Hepatocyte (in vitro differentiated cells): ENCODE data around the gene CCDC12. TPM values are rescaled to one million over a fixed set of nuclear protein-coding genes. Genes with fewer than 3 reads are reported as not detected.

ENCODE experiments used
- DNase-seq: peaks from one replicate; pipeline ENCODE4 v3.0.0-alpha.2; 2016; ENCODE audit warnings: low spot score
- H2AFZ ChIP-seq: fragments of 200-600 bp; sonication (generic); 2 replicates; pipeline ENCODE4 v1.6.0; 2016; ENCODE audit warnings: antibody characterized with exemption, mild to moderate bottlenecking
- H3K27ac ChIP-seq: fragments of 200-600 bp; sonication (generic); 2 replicates; pipeline ENCODE4 v1.5.1; 2016; ENCODE audit warnings: mild to moderate bottlenecking
- H3K27me3 ChIP-seq: fragments of 200-600 bp; sonication (generic); 2 replicates; pipeline ENCODE4 v1.6.1; 2016
- H3K36me3 ChIP-seq: fragments of 200-600 bp; sonication (generic); replicated peaks from 2 replicates; pipeline ENCODE4 v1.5.1; 2016; ENCODE audit warnings: low read depth; ENCODE audit not compliant: insufficient read depth
- H3K4me1 ChIP-seq: fragments of 200-600 bp; sonication (generic); 2 replicates; pipeline ENCODE4 v1.5.1; 2016; ENCODE audit warnings: mild to moderate bottlenecking, moderate library complexity; ENCODE audit not compliant: insufficient read depth
- H3K4me2 ChIP-seq: fragments of 200-600 bp; sonication (generic); 2 replicates; pipeline ENCODE4 v1.6.0; 2016
- H3K4me3 ChIP-seq: fragments of 200-600 bp; sonication (generic); 2 replicates; pipeline ENCODE4 v1.5.1; 2016; ENCODE audit warnings: mild to moderate bottlenecking
- H3K79me2 ChIP-seq: fragments of 200-600 bp; sonication (generic); 2 replicates; pipeline ENCODE4 v1.6.0; 2017; ENCODE audit warnings: mild to moderate bottlenecking
- H3K9me2 ChIP-seq: fragments of 200-600 bp; sonication (generic); replicated peaks from 2 replicates; pipeline ENCODE4 v1.6.0; 2017; ENCODE audit warnings: mild to moderate bottlenecking; ENCODE audit not compliant: insufficient read depth
- H3K9me3 ChIP-seq: fragments of 200-600 bp; sonication (generic); 2 replicates; pipeline ENCODE4 v1.5.1; 2016; ENCODE audit warnings: low read depth, mild to moderate bottlenecking
- H4K20me1 ChIP-seq: fragments of 200-600 bp; sonication (generic); 2 replicates; pipeline ENCODE4 v1.6.0; 2016; ENCODE audit warnings: mild to moderate bottlenecking; ENCODE audit not compliant: insufficient read depth, poor library complexity, severe bottlenecking
- CTCF ChIP-seq: fragments of 200-600 bp; sonication (generic); IDR thresholded peaks from 2 replicates; pipeline ENCODE4 v1.5.1; 2016; ENCODE audit warnings: antibody characterized with exemption, mild to moderate bottlenecking; ENCODE audit not compliant: poor library complexity
- EZH2 ChIP-seq: fragments of 200-600 bp; sonication (generic); IDR thresholded peaks from 2 replicates; pipeline ENCODE4 v1.6.1; 2016; ENCODE audit warnings: antibody characterized with exemption, mild to moderate bottlenecking, borderline replicate concordance
- EZH2phosphoT487 ChIP-seq: fragments of 200-600 bp; sonication (generic); IDR thresholded peaks from one replicate; pipeline ENCODE4 v1.6.1; 2018; ENCODE audit warnings: antibody characterized with exemption, mild to moderate bottlenecking, low read depth, moderate library complexity; ENCODE audit not compliant: unreplicated experiment, severe bottlenecking
- WGBS: methylation state at CpG from one replicate; pipeline ENCODE4 v1.1.6; 2016; ENCODE audit warnings: low lambda C conversion rate; ENCODE audit errors: missing lambda C conversion rate; 5-methylcytosine and 5-hydroxymethylcytosine counted together
- polyA plus RNA-seq: library from polyadenylated mRNA; unstranded; fragments of >200 nt; fragmentation: Nextera tagmentation; extraction: Ambion mirVana; gene quantifications from 2 replicates; pipeline ENCODE4 v1.2.1, GENCODE V29; 2016
- total RNA-seq: library from RNA; depleted of rRNA; stranded (reverse); fragments of >200 nt; gene quantifications from 2 replicates; pipeline ENCODE4 v1.2.3, GENCODE V29; 2014

CCDC12 gene
- total and polyA plus RNA-seq, 2 experiments from 2014 or later, result 41.1 to 78.4 TPM

- no peaks in the 10 kb centered on the region for H3K9me3 ChIP-seq
- H4K20me1 ChIP-seq, result no peaks in the 10 kb centered on the region
- H3K9me2 ChIP-seq, result no peaks in the 10 kb centered on the region
- H3K36me3 ChIP-seq, result no peaks in the 10 kb centered on the region
- no peak overlapping the region for H3K4me2 ChIP-seq
- 86% methylated on average over 2 of the region's 2 CpGs for WGBS
- no peaks in the 10 kb centered on the region for H3K27me3 ChIP-seq
- no peaks in the 10 kb centered on the region for H3K79me2 ChIP-seq
- H3K4me3 ChIP-seq, result no peak overlapping the region
- peaks cover 8% of the 10 kb centered on the region for H3K4me1 ChIP-seq
- H3K27ac ChIP-seq, result no peak overlapping the region
- TF ChIP-seq CTCF (no peak), EZH2 (no peak), EZH2phosphoT487 (no peak)
- no peak overlapping the region for H2AFZ ChIP-seq
- no peak for DNase-seq
These were observed 16.7 kb upstream of the CCDC12 start for GRCh38 chr3:46993292-46993691.

DNA sequence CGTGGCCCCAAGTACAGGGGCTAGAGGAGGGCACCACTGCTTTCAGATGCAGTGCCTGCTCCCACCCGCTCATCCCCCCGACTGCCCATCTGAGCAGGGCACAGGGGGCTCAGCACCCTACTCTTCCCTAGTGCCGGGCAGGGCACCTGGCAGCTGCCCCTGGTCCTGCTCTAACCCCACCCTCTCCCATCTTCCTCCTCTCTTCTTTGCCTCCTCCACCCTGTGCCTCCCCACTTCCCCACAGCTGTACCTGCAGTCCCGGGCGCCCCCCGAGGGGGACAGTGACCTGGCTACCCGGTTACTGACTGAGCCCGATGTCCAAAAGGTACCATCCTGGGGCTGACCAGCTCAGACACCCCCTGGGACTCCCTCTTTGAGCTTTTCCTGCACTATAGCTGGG lies 15.7 kb upstream of the CCDC12 start:
- H3K4me2 ChIP-seq, result no peak overlapping the region
- no peaks in the 10 kb centered on the region for H3K9me3 ChIP-seq
- no peak for TF ChIP-seq EZH2phosphoT487
- no peak for TF ChIP-seq CTCF
- TF ChIP-seq EZH2, result no peak
- 98% methylated on average over 9 of the region's 9 CpGs for WGBS
- no peaks in the 10 kb centered on the region for H3K27me3 ChIP-seq
- no peaks in the 10 kb centered on the region for H3K36me3 ChIP-seq
- H3K4me1 ChIP-seq, result peaks cover 12% of the 10 kb centered on the region
- DNase-seq, result no peak
- no peaks in the 10 kb centered on the region for H3K79me2 ChIP-seq
- no peaks in the 10 kb centered on the region for H3K9me2 ChIP-seq
- no peak overlapping the region for H2AFZ ChIP-seq
- no peak overlapping the region for H3K4me3 ChIP-seq
- H4K20me1 ChIP-seq, result no peaks in the 10 kb centered on the region
- H3K27ac ChIP-seq, result no peak overlapping the region

GRCh38 chr3:46991406-46992165 lies 15.0 kb upstream of the CCDC12 start:
- Histone ChIP-seq H3K9me2 (no peaks in the 10 kb centered on the region), H3K36me3 (no peaks in the 10 kb centered on the region), H3K79me2 (no peaks in the 10 kb centered on the region), H3K27ac (no peak overlapping the region), H4K20me1 (no peaks in the 10 kb centered on the region), H3K27me3 (no peaks in the 10 kb centered on the region), H3K4me1 (peaks cover 14% of the 10 kb centered on the region), H2AFZ (no peak overlapping the region), H3K4me3 (no peak overlapping the region), H3K9me3 (no peaks in the 10 kb centered on the region), H3K4me2 (no peak overlapping the region)
- DNase-seq, result no peak
- 92% methylated on average over 16 of the region's 16 CpGs for WGBS
- TF ChIP-seq CTCF, result no peak
- no peak for TF ChIP-seq EZH2
- no peak for TF ChIP-seq EZH2phosphoT487
